HCT116 (cell line): ENCODE measurements around the gene HMCN2. TPM values are rescaled to one million over a fixed set of nuclear protein-coding genes. Genes with fewer than 3 reads are reported as not detected.

Source experiments
- ATAC-seq: fragments of 200-7000 bp; cut with Tn5 transposase; 2 replicates; pipeline ENCODE4 v1.9.1; 2020; ENCODE audit warnings: mild to moderate bottlenecking, moderate library complexity
- BruUV-seq: library from RNA; stranded (reverse); fragments of 400-500 nt; replicated peaks from 2 replicates; lab custom pipeline; 2021; lab: Mats Ljungman, UMichigan
- CTCF ChIA-PET: fragments of 300-600 bp; sonication (Branson Sonifier 250); formaldehyde crosslinking; loops from one replicate; lab custom pipeline; 2021; ENCODE audit warnings: antibody characterized with exemption; lab: Charles Lee
- POLR2A ChIA-PET: fragments of 300-600, 350-600 bp; sonication (Branson Sonifier 250); formaldehyde crosslinking; loops from one replicate; lab custom pipeline; 2021; ENCODE audit warnings: antibody characterized with exemption; lab: Charles Lee
- RAD21 ChIA-PET, 2 experiments: fragments of 300-600 bp; sonication (Branson Sonifier 250); formaldehyde crosslinking; loops; one replicate each; lab custom pipeline; 2023; ENCODE audit warnings: low total read pairs in 2 of 2; ENCODE audit not compliant: uncharacterized antibody in 2 of 2, unreplicated experiment in 2 of 2, low non-redundant PET in 1 of 2; lab: Charles Lee
- DNase-seq: peaks from one replicate; pipeline ENCODE4 v3.0.0-alpha.2; 2010; ENCODE audit warnings: low read depth, low spot score
- H2AFZ ChIP-seq: fragments of 200-600 bp; shearing (Covaris generic), sonication (generic); 2 replicates; pipeline ENCODE4 v1.6.1; 2017; ENCODE audit warnings: low read depth, mixed run types, mixed read lengths, antibody characterized with exemption, low read length; ENCODE audit not compliant: poor library complexity, severe bottlenecking
- H3K27ac ChIP-seq: 2 replicates; pipeline ENCODE4 v1.5.1; 2012; ENCODE audit warnings: low read depth, low read length
- H3K27me3 ChIP-seq: fragments of 200-600 bp; sonication (generic); 2 replicates; pipeline ENCODE4 v1.6.1; 2016; ENCODE audit warnings: mixed run types, low read length, mixed read lengths; ENCODE audit not compliant: insufficient read depth
- H3K36me3 ChIP-seq, 2 experiments: fragments of 200-500 bp in 1 of 2; fragments of 200-600 bp in 1 of 2; sonication (Bioruptor generic) in 1 of 2; sonication (generic) in 1 of 2; 2 replicates each; pipeline versions ENCODE4 v1.5.1 to v1.6.1; 2014 to 2016; ENCODE audit warnings: low read length in 2 of 2, inconsistent platforms in 1 of 2, mixed read lengths in 1 of 2, mixed run types in 1 of 2; ENCODE audit not compliant: insufficient read depth in 2 of 2, control insufficient read depth in 1 of 2
- H3K4me1 ChIP-seq, 2 experiments: fragments of 200-600 bp in 1 of 2; sonication (generic) in 1 of 2; 2 replicates each; pipeline versions ENCODE4 v1.5.1 to v1.6.1; 2012 to 2017; ENCODE audit warnings: low read length in 2 of 2, inconsistent platforms in 1 of 2, mild to moderate bottlenecking in 1 of 2, mixed read lengths in 1 of 2, mixed run types in 1 of 2, moderate library complexity in 1 of 2; ENCODE audit not compliant: insufficient read depth in 2 of 2, control insufficient read depth in 1 of 2
- H3K4me2 ChIP-seq: fragments of 200-600 bp; sonication (generic); 2 replicates; pipeline ENCODE4 v1.6.1; 2017; ENCODE audit warnings: mixed run types, low read length, mixed read lengths
- H3K4me3 ChIP-seq, 2 experiments: fragments of 200-600 bp in 1 of 2; sonication (generic) in 1 of 2; replicated peaks in 1 of 2; 2 replicates each; pipeline ENCODE4 v1.5.1; 2011 to 2016; ENCODE audit warnings: low read length in 2 of 2, control low read depth in 1 of 2, low read depth in 1 of 2, mild to moderate bottlenecking in 1 of 2, mixed read lengths in 1 of 2, mixed run types in 1 of 2
- H3K79me2 ChIP-seq: fragments of 200-600 bp; sonication (generic); 2 replicates; pipeline ENCODE4 v1.6.1; 2017; ENCODE audit warnings: mild to moderate bottlenecking, mixed run types, low read length, moderate library complexity, mixed read lengths; ENCODE audit not compliant: insufficient read depth
- H3K9ac ChIP-seq: fragments of 200-600 bp; sonication (generic); 2 replicates; pipeline ENCODE4 v1.6.1; 2016; ENCODE audit warnings: low read length, mixed read lengths
- H3K9me2 ChIP-seq: fragments of 200-600 bp; sonication (generic), shearing (Covaris generic); 2 replicates; pipeline ENCODE4 v1.6.1; 2017; ENCODE audit warnings: mixed run types, mild to moderate bottlenecking, moderate library complexity; ENCODE audit not compliant: insufficient read depth
- H3K9me3 ChIP-seq, 2 experiments: fragments of 200-500 bp in 1 of 2; fragments of 200-600 bp in 1 of 2; sonication (Bioruptor generic) in 1 of 2; sonication (generic) in 1 of 2; 2 replicates each; pipeline ENCODE4 v1.6.1; 2014 to 2017; ENCODE audit warnings: low read length in 2 of 2, mixed read lengths in 2 of 2, inconsistent platforms in 1 of 2, low read depth in 1 of 2, mild to moderate bottlenecking in 1 of 2, mixed run types in 1 of 2, moderate library complexity in 1 of 2; ENCODE audit not compliant: control insufficient read depth in 1 of 2, insufficient read depth in 1 of 2
- H4K20me1 ChIP-seq: fragments of 200-600 bp; sonication (generic), shearing (Covaris generic); 2 replicates; pipeline ENCODE4 v1.6.1; 2017; ENCODE audit warnings: mixed run types, mild to moderate bottlenecking, moderate library complexity; ENCODE audit not compliant: insufficient read depth
- CBX3 ChIP-seq: IDR thresholded peaks from 2 replicates; pipeline ENCODE4 v1.6.1; 2012; ENCODE audit warnings: low read depth
- CEBPB ChIP-seq: IDR thresholded peaks from 2 replicates; pipeline ENCODE4 v1.6.1; 2012; ENCODE audit warnings: low read depth
- EGR1 ChIP-seq: IDR thresholded peaks from 2 replicates; pipeline ENCODE4 v1.6.1; 2012; ENCODE audit warnings: low read depth
- EZH2 ChIP-seq: fragments of 200-600 bp; sonication (generic); IDR thresholded peaks from 2 replicates; pipeline ENCODE4 v1.6.1; 2017; ENCODE audit warnings: antibody characterized with exemption, mixed run types
- JUND ChIP-seq: IDR thresholded peaks from 2 replicates; pipeline ENCODE4 v1.6.1; 2012
- POLR2A ChIP-seq: IDR thresholded peaks from 2 replicates; pipeline ENCODE4 v1.7.0; 2011; ENCODE audit warnings: borderline replicate concordance; ENCODE audit not compliant: insufficient read depth, insufficient read length; ENCODE audit errors: extremely low read depth
- RAD21 ChIP-seq: IDR thresholded peaks from 2 replicates; pipeline ENCODE4 v1.6.1; 2012; ENCODE audit warnings: low read depth, mild to moderate bottlenecking
- SP1 ChIP-seq: IDR thresholded peaks from 2 replicates; pipeline ENCODE4 v1.6.1; 2012; ENCODE audit warnings: low read depth
- SRF ChIP-seq: IDR thresholded peaks from 2 replicates; pipeline ENCODE4 v1.6.1; 2012; ENCODE audit warnings: low read depth
- TCF7L2 ChIP-seq: IDR thresholded peaks from 2 replicates; pipeline ENCODE4 v1.7.0; 2011; ENCODE audit warnings: borderline replicate concordance, inconsistent platforms; ENCODE audit not compliant: insufficient read depth, insufficient read length; ENCODE audit errors: extremely low read depth
- YY1 ChIP-seq: IDR thresholded peaks from 2 replicates; pipeline ENCODE4 v1.6.1; 2011; ENCODE audit warnings: low read length, low read depth, moderate library complexity, mild to moderate bottlenecking; ENCODE audit not compliant: insufficient replicate concordance; ENCODE audit errors: extremely low read depth
- ZNF274 ChIP-seq: fragments of 200-500 bp; sonication (Bioruptor generic); IDR thresholded peaks from 2 replicates; pipeline ENCODE4 v1.6.1; 2014; ENCODE audit warnings: mild to moderate bottlenecking, low read depth, low read length, inconsistent platforms
- intact Hi-C: fragments of 100-400 bp; cut with micrococcal nuclease; formaldehyde crosslinking; loops from 2 replicates; pipeline ENCODE4 v1.10.0; 2022
- total RNA-seq: library from RNA; stranded (reverse); gene quantifications from one replicate; pipeline ENCODE4 v1.2.1, GENCODE V29; 2021; ENCODE audit not compliant: unreplicated experiment
- TF ChIP-seq, protein P1 (sequence below): IDR thresholded peaks from 2 replicates; pipeline ENCODE4 v1.6.1; 2012; ENCODE audit warnings: low read depth
- TF ChIP-seq, protein P2 (sequence below): IDR thresholded peaks from 2 replicates; pipeline ENCODE4 v1.6.1; 2012
- TF ChIP-seq, protein P3 (sequence below), 3 experiments: fragments of 200-600 bp in 1 of 3; sonication (generic) in 1 of 3; IDR thresholded peaks in 2 of 3; conservative IDR thresholded peaks in 1 of 3; 2 replicates each; pipeline ENCODE4 v1.5.1; 2012 to 2017; ENCODE audit warnings: low read depth in 2 of 3, low read length in 2 of 3, antibody characterized with exemption in 1 of 3, borderline replicate concordance in 1 of 3, control low read depth in 1 of 3, mild to moderate bottlenecking in 1 of 3, mixed read lengths in 1 of 3, mixed run types in 1 of 3, moderate library complexity in 1 of 3; ENCODE audit not compliant: insufficient read depth in 1 of 3

HMCN2 gene
- total RNA-seq, 1 experiment from 2014 or later, result 0.22 TPM

DNA sequence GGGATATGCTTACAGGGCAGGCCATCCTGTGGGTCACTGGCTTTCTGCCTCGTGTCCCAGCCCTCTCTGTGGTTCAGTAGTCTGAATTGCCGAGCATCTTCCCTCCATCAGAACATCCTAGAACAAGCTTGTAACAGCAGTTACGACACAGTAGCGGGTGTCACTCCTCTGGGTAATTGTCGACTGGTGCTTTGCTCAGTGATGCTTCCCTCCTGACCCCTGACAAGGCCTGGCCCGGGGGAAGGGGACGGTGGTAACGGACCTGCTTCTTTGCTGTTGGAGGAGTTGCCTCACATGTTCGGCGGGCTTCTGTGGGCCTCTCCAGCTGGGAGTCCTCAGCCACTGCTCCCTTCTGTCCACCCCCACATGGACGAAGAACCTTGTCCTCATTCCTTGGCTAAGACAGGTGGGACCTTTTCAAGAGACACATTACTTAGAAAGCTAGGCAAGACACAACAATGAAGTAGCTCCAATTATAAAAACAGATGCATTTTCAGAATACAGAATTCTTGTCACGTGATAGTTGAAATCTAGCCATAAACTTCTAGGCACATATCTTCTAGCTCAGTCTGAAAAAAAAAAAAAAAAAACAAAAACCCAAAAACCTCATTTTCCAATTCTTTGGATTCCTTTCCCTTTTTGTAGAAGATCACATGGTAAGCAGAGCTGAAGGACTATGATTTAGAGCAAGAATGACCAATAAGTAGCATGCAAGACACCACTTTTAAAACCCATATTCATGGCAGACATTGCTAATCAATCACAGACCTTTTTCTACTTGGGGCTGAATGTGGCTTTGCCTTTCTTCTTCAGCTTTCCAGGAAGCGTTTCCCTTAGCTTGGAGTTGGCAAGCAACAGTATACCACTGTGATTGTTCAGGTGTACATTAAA is 25.0 kb downstream of the HMCN2 start:
- H3K4me2 ChIP-seq, result no peak overlapping the region
- no peaks in the 10 kb centered on the region for H3K36me3 ChIP-seq
- no peaks in the 10 kb centered on the region for H3K79me2 ChIP-seq
- H3K9ac ChIP-seq, result no peak overlapping the region
- H3K9me2 ChIP-seq, result no peaks in the 10 kb centered on the region
- H3K27me3 ChIP-seq, result peaks cover 65% of the 10 kb centered on the region
- DNase-seq (no peak), ATAC-seq (no peak)
- H3K9me3 ChIP-seq, result no peaks in the 10 kb centered on the region
- no peaks in the 10 kb centered on the region for H4K20me1 ChIP-seq
- BruUV-seq, result no TSS peak
- no peak overlapping the region for H3K4me3 ChIP-seq
- TF ChIP-seq EGR1, result no peak
- TF ChIP-seq, protein P1, sequence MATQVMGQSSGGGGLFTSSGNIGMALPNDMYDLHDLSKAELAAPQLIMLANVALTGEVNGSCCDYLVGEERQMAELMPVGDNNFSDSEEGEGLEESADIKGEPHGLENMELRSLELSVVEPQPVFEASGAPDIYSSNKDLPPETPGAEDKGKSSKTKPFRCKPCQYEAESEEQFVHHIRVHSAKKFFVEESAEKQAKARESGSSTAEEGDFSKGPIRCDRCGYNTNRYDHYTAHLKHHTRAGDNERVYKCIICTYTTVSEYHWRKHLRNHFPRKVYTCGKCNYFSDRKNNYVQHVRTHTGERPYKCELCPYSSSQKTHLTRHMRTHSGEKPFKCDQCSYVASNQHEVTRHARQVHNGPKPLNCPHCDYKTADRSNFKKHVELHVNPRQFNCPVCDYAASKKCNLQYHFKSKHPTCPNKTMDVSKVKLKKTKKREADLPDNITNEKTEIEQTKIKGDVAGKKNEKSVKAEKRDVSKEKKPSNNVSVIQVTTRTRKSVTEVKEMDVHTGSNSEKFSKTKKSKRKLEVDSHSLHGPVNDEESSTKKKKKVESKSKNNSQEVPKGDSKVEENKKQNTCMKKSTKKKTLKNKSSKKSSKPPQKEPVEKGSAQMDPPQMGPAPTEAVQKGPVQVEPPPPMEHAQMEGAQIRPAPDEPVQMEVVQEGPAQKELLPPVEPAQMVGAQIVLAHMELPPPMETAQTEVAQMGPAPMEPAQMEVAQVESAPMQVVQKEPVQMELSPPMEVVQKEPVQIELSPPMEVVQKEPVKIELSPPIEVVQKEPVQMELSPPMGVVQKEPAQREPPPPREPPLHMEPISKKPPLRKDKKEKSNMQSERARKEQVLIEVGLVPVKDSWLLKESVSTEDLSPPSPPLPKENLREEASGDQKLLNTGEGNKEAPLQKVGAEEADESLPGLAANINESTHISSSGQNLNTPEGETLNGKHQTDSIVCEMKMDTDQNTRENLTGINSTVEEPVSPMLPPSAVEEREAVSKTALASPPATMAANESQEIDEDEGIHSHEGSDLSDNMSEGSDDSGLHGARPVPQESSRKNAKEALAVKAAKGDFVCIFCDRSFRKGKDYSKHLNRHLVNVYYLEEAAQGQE, result no peak
- TF ChIP-seq SRF, result no peak
- TF ChIP-seq, protein P2, sequence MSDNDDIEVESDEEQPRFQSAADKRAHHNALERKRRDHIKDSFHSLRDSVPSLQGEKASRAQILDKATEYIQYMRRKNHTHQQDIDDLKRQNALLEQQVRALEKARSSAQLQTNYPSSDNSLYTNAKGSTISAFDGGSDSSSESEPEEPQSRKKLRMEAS, result no peak
- TF ChIP-seq YY1, result no peak
- no peak for TF ChIP-seq CEBPB
- TF ChIP-seq ZNF274, result no peak
- TF ChIP-seq, protein P3, sequence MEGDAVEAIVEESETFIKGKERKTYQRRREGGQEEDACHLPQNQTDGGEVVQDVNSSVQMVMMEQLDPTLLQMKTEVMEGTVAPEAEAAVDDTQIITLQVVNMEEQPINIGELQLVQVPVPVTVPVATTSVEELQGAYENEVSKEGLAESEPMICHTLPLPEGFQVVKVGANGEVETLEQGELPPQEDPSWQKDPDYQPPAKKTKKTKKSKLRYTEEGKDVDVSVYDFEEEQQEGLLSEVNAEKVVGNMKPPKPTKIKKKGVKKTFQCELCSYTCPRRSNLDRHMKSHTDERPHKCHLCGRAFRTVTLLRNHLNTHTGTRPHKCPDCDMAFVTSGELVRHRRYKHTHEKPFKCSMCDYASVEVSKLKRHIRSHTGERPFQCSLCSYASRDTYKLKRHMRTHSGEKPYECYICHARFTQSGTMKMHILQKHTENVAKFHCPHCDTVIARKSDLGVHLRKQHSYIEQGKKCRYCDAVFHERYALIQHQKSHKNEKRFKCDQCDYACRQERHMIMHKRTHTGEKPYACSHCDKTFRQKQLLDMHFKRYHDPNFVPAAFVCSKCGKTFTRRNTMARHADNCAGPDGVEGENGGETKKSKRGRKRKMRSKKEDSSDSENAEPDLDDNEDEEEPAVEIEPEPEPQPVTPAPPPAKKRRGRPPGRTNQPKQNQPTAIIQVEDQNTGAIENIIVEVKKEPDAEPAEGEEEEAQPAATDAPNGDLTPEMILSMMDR (IDR thresholded peaks at IDR 0.05 in 2 of 3, conservative IDR thresholded peaks at IDR 0.05 in 1 of 3; ENCODE audit: borderline replicate concordance in 1 of 3, insufficient read depth in 1 of 3, low read depth in 2 of 3, low read length in 2 of 3), result no peak
- TF ChIP-seq POLR2A, result no peak
- TF ChIP-seq JUND, result no peak
- no peak for TF ChIP-seq TCF7L2
- no peak for TF ChIP-seq SP1
- no peak for TF ChIP-seq RAD21
- no peak for TF ChIP-seq EZH2
- TF ChIP-seq CBX3, result no peak
- intact Hi-C loops, result no loop called here
- ChIA-PET CTCF (no interaction called here), RAD21 (interaction anchor here in 1 of 2 experiments (0.9 kb wide), 1 partner anchor 37 kb away, joined by 3 read pairs; no protein-coding TSS in a partner anchor), POLR2A (no interaction called here)
- no peak overlapping the region for H3K27ac ChIP-seq
- H2AFZ ChIP-seq, result no peak overlapping the region
- no peaks in the 10 kb centered on the region for H3K4me1 ChIP-seq
